Activated T-helper 1 cell treated with anti-CD3 and anti-CD28 coated beads, Interleukin-12 subunit alpha, Interleukin-12 subunit beta, Interleukin-2, Interleukin-4 antibody, amounts not matched to agents 30 ng/mL and 10 ng/mL and 1 ng/mL, durations not matched to agents 14 hours and 24 hours and 36 hours (primary cell): Measurements from ENCODE around the gene TSR2. TPM values are rescaled to one million over a fixed set of nuclear protein-coding genes. Genes with fewer than 3 reads are reported as not detected.

Source experiments
- DNase-seq: peaks from one replicate; pipeline ENCODE4 v3.0.0; 2021; ENCODE audit warnings: low spot score
- H3K27ac Mint-ChIP-seq: one replicate; pipeline ENCODE4 v1.8.0; 2021; ENCODE audit warnings: mild to moderate bottlenecking, mixed read lengths
- H3K27me3 Mint-ChIP-seq: one replicate; pipeline ENCODE4 v1.8.0; 2022; ENCODE audit warnings: mild to moderate bottlenecking, moderate library complexity, mixed read lengths; ENCODE audit not compliant: insufficient read depth
- H3K36me3 Mint-ChIP-seq: one replicate; pipeline ENCODE4 v1.8.0; 2021; ENCODE audit warnings: low read depth, mixed read lengths
- H3K4me1 Mint-ChIP-seq: one replicate; pipeline ENCODE4 v1.8.0; 2021; ENCODE audit warnings: low read depth, mixed read lengths
- H3K4me3 Mint-ChIP-seq: one replicate; pipeline ENCODE4 v1.8.0; 2021; ENCODE audit warnings: mild to moderate bottlenecking, moderate library complexity, mixed read lengths
- H3K9me3 Mint-ChIP-seq: one replicate; pipeline ENCODE4 v1.8.0; 2021; ENCODE audit warnings: mixed read lengths
- intact Hi-C: fragments of 100-400 bp; cut with micrococcal nuclease; formaldehyde crosslinking; loops from one replicate; pipeline ENCODE4 v1.15.1; 2024
- total RNA-seq: library from RNA; stranded (reverse); gene quantifications from 2 replicates; pipeline ENCODE4 v1.2.3, GENCODE V29; 2022

TSR2 gene
- total RNA-seq = 43.6 and 44.1 TPM in 2 replicates

GRCh38 chrX:54439960-54440871, at the start of gene TSR2:
TSS of gene TSR2 (plus strand) at chrX:54440404. CDS start at chrX:54440422, 18 bp downstream.
- Mint-ChIP-seq H3K9me3 (no peaks in the 10 kb centered on the region), H3K4me3 (peak within 1 kb of the TSS; percentile 96), H3K4me1 (peaks cover 27% of the 10 kb centered on the region), H3K36me3 (peaks cover 18% of the 10 kb centered on the region), H3K27me3 (no peaks in the 10 kb centered on the region), H3K27ac (peak within 1 kb of the TSS; percentile 83)
- intact Hi-C loops = loop anchor here (1.0 to 10.0 kb wide), 9 partner anchors 82 to 1355 kb away; partner anchors contain the start of genes APEX2, FAM120C, GNL3L and PHF8
- peak; percentile 75 for DNase-seq

- intact Hi-C loops = no loop called here
- Mint-ChIP-seq H3K9me3 (no peaks in the 10 kb centered on the region), H3K27ac (no peak overlapping the region), H3K27me3 (no peaks in the 10 kb centered on the region), H3K4me3 (no peak overlapping the region), H3K36me3 (no peaks in the 10 kb centered on the region), H3K4me1 (no peaks in the 10 kb centered on the region)
- DNase-seq = no peak
Measured at GRCh38 chrX:54397113-54397512, 43.1 kb upstream of the TSR2 start.

GRCh38 chrX:54407266-54407665, 32.9 kb upstream of the TSR2 start:
- Mint-ChIP-seq H3K36me3 (no peaks in the 10 kb centered on the region), H3K4me3 (no peak overlapping the region), H3K4me1 (peaks cover 5% of the 10 kb centered on the region), H3K9me3 (no peaks in the 10 kb centered on the region), H3K27ac (no peak overlapping the region), H3K27me3 (peaks cover 9% of the 10 kb centered on the region)
- DNase-seq = no peak
- intact Hi-C loops = no loop called here

- intact Hi-C loops = no loop called here
- Mint-ChIP-seq H3K27ac (no peak overlapping the region), H3K27me3 (peaks cover 22% of the 10 kb centered on the region), H3K4me3 (no peak overlapping the region), H3K36me3 (no peaks in the 10 kb centered on the region), H3K9me3 (no peaks in the 10 kb centered on the region), H3K4me1 (peaks cover 5% of the 10 kb centered on the region)
- no peak for DNase-seq
Measured at GRCh38 chrX:54411732-54412131, 28.5 kb upstream of the TSR2 start.

GRCh38 chrX:54413753-54414152, 26.5 kb upstream of the TSR2 start:
- intact Hi-C loops = no loop called here
- H3K27ac Mint-ChIP-seq = no peak overlapping the region
- no peaks in the 10 kb centered on the region for H3K9me3 Mint-ChIP-seq
- H3K4me3 Mint-ChIP-seq = no peak overlapping the region
- peaks cover 26% of the 10 kb centered on the region for H3K27me3 Mint-ChIP-seq
- no peak for DNase-seq
- peaks cover 5% of the 10 kb centered on the region for H3K4me1 Mint-ChIP-seq
- H3K36me3 Mint-ChIP-seq = no peaks in the 10 kb centered on the region

- no peak overlapping the region for H3K27ac Mint-ChIP-seq
Measured at GRCh38 chrX:54415534-54416350, 24.5 kb upstream of the TSR2 start.

GRCh38 chrX:54416965-54417364, 23.2 kb upstream of the TSR2 start:
- no peak for DNase-seq
- no peaks in the 10 kb centered on the region for H3K4me1 Mint-ChIP-seq
- H3K36me3 Mint-ChIP-seq = no peaks in the 10 kb centered on the region
- H3K27me3 Mint-ChIP-seq = peaks cover 24% of the 10 kb centered on the region
- H3K27ac Mint-ChIP-seq = no peak overlapping the region
- no peak overlapping the region for H3K4me3 Mint-ChIP-seq
- H3K9me3 Mint-ChIP-seq = no peaks in the 10 kb centered on the region
- intact Hi-C loops = no loop called here

More at GRCh38 chrX:54415534-54416350, 24.5 kb upstream of the TSR2 start:
- no peaks in the 10 kb centered on the region for H3K36me3 Mint-ChIP-seq
- no peaks in the 10 kb centered on the region for H3K9me3 Mint-ChIP-seq
- peaks cover 26% of the 10 kb centered on the region for H3K27me3 Mint-ChIP-seq
- H3K4me3 Mint-ChIP-seq = no peak overlapping the region
- no peaks in the 10 kb centered on the region for H3K4me1 Mint-ChIP-seq
- DNase-seq = no peak
- intact Hi-C loops = no loop called here

GRCh38 chrX:54419559-54420302, 20.5 kb upstream of the TSR2 start:
- no peak for DNase-seq
- Mint-ChIP-seq H3K36me3 (no peaks in the 10 kb centered on the region), H3K27ac (no peak overlapping the region), H3K4me1 (no peaks in the 10 kb centered on the region), H3K4me3 (no peak overlapping the region), H3K27me3 (peaks cover 17% of the 10 kb centered on the region), H3K9me3 (no peaks in the 10 kb centered on the region)
- intact Hi-C loops = no loop called here

- no peaks in the 10 kb centered on the region for H3K9me3 Mint-ChIP-seq
- no peak overlapping the region for H3K27ac Mint-ChIP-seq
- H3K4me1 Mint-ChIP-seq = no peaks in the 10 kb centered on the region
- no peaks in the 10 kb centered on the region for H3K36me3 Mint-ChIP-seq
- DNase-seq = no peak
- no peak overlapping the region for H3K4me3 Mint-ChIP-seq
- intact Hi-C loops = no loop called here
- peaks cover 3% of the 10 kb centered on the region for H3K27me3 Mint-ChIP-seq
Measured at GRCh38 chrX:54422168-54422567, 18.0 kb upstream of the TSR2 start.

- intact Hi-C loops = no loop called here
- Mint-ChIP-seq H3K4me1 (no peaks in the 10 kb centered on the region), H3K36me3 (no peaks in the 10 kb centered on the region), H3K9me3 (no peaks in the 10 kb centered on the region), H3K4me3 (no peak overlapping the region), H3K27me3 (peaks cover under 1% of the 10 kb centered on the region), H3K27ac (no peak overlapping the region)
- DNase-seq = no peak
Measured at GRCh38 chrX:54423161-54423888, 16.9 kb upstream of the TSR2 start.

GRCh38 chrX:54427837-54428424, 12.3 kb upstream of the TSR2 start:
- no peak for DNase-seq
- Mint-ChIP-seq H3K27ac (no peak overlapping the region), H3K27me3 (no peaks in the 10 kb centered on the region), H3K9me3 (no peaks in the 10 kb centered on the region), H3K36me3 (no peaks in the 10 kb centered on the region), H3K4me3 (no peak overlapping the region), H3K4me1 (no peaks in the 10 kb centered on the region)
- intact Hi-C loops = no loop called here

- Mint-ChIP-seq H3K36me3 (no peaks in the 10 kb centered on the region), H3K27me3 (no peaks in the 10 kb centered on the region)
Measured at GRCh38 chrX:54430519-54430918, 9.7 kb upstream of the TSR2 start.

More at GRCh38 chrX:54430519-54430918, 9.7 kb upstream of the TSR2 start:
- H3K4me3 Mint-ChIP-seq = no peak overlapping the region
- no peaks in the 10 kb centered on the region for H3K4me1 Mint-ChIP-seq
- no peaks in the 10 kb centered on the region for H3K9me3 Mint-ChIP-seq
- no peak for DNase-seq
- no peak overlapping the region for H3K27ac Mint-ChIP-seq
- intact Hi-C loops = no loop called here
